Stomach (tissue), 9 donors: ENCODE results near the gene CCDC3. TPM values are rescaled to one million over a fixed set of nuclear protein-coding genes. Genes with fewer than 3 reads are reported as not detected.

Experiments used
- DNase-seq, 2 donors: peaks; one replicate each; pipeline versions ENCODE4 v3.0.0 to v3.0.0-alpha.2; 2013 to 2019
- H3K27ac ChIP-seq, 5 donors: fragments of 200-600 bp in 4 of 5; sonication (generic) in 4 of 5; one replicate each; pipeline ENCODE4 v1.5.1; 2013 to 2019; ENCODE audit warnings: mild to moderate bottlenecking in 1 of 5, moderate library complexity in 1 of 5
- H3K27me3 ChIP-seq, 3 donors: fragments of 200-600 bp; sonication (generic); one replicate each; pipeline ENCODE4 v1.5.1; 2017 to 2019; ENCODE audit warnings: mixed run types in 1 of 3
- H3K36me3 ChIP-seq, 4 donors: fragments of 200-600 bp; sonication (generic); 1 replicate in 3 of 4; 2 replicates in 1 of 4; pipeline ENCODE4 v1.5.1; 2016 to 2019
- H3K4me1 ChIP-seq, 4 donors: fragments of 200-600 bp; sonication (generic); one replicate each; pipeline ENCODE4 v1.5.1; 2016 to 2019
- H3K4me3 ChIP-seq, 4 donors: fragments of 200-600 bp; sonication (generic) in 3 of 4; one replicate each; pipeline ENCODE4 v1.5.1; 2016 to 2019; ENCODE audit warnings: mild to moderate bottlenecking in 1 of 4
- H3K9me3 ChIP-seq, 4 donors: fragments of 200-600 bp; sonication (generic); one replicate each; pipeline ENCODE4 v1.5.1; 2016 to 2019
- EP300 ChIP-seq: sonication (generic); formaldehyde crosslinking; IDR thresholded peaks from one replicate; pipeline ENCODE4 v1.6.1; 2017; ENCODE audit warnings: antibody characterized with exemption
- POLR2A ChIP-seq, 4 donors: fragments of 450-650 bp; IDR thresholded peaks; one replicate each; pipeline ENCODE4 v1.6.1; 2016; ENCODE audit warnings: antibody characterized with exemption in 4 of 4, control low read depth in 2 of 4, mild to moderate bottlenecking in 1 of 4, moderate library complexity in 1 of 4
- POLR2AphosphoS5 ChIP-seq, 3 donors: sonication (generic); formaldehyde crosslinking; IDR thresholded peaks; one replicate each; pipeline ENCODE4 v1.6.1; 2016; ENCODE audit warnings: antibody characterized with exemption in 3 of 3
- WGBS, 5 donors: extraction: QIAGEN DNeasy Blood & Tissue Kit in 3 of 5; methylation state at CpG; one replicate each; pipeline versions ENCODE4 v1.1.5 to v1.1.7; 2013 to 2018; 5-methylcytosine and 5-hydroxymethylcytosine counted together
- intact Hi-C: fragments of 100-400 bp; cut with DNase I; formaldehyde crosslinking; loops from one replicate; pipeline ENCODE4 v1.15.1; 2023; ENCODE audit warnings: low total_unique reads
- polyA plus RNA-seq, 3 donors: library from polyadenylated mRNA; stranded (reverse); fragments of 200-250 nt; gene quantifications; one replicate each; pipeline ENCODE4 v1.2.3, GENCODE V29; 2013
- total RNA-seq, 5 donors: library from RNA; depleted of rRNA; stranded (reverse); fragments of >200 nt; gene quantifications; one replicate each; pipeline versions ENCODE4 v1.1.0 to v1.2.3, GENCODE V29; 2014 to 2016
- TF ChIP-seq, protein P1 (sequence below), 7 experiments: fragments of 450-650 bp in 4 of 7; fragments of 200-600 bp in 3 of 7; sonication (generic) in 3 of 7; IDR thresholded peaks; one replicate each; pipeline ENCODE4 v1.5.1; 2016 to 2019; ENCODE audit warnings: antibody characterized with exemption in 7 of 7, control low read depth in 2 of 7, mild to moderate bottlenecking in 1 of 7
- donor health status: healthy with polysubstance abuse.
- donor health status: Bipolar disorder and iron deficiency.
- donor health status: healthy.

The CCDC3 gene
- total and polyA plus RNA-seq, 8 donors: 1.8 to 11.0 (median 4.8) TPM; not detected in 1

DNA sequence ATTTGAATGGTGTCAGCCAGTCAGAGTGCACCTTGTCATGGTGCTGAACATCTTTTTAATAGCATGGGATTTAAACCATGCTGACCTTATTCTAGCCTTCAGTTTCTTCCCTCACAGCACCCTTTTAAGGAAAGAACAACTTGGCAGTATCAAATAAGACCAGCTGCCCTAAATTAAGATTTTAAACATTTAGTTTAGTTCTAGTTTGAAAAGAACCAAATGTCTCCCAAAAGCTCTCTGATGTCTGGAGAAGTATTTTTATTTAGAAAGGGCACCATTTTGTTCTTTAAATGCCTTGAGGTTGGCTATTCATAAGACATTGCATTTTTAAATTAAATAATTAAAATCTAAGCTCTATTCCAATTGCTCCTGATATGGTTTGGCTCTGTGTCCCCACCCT, 121.1 kb downstream of the CCDC3 start:
- H3K36me3 ChIP-seq: no peaks in the 10 kb centered on the region
- DNase-seq: peak in 1 of 2 donors; percentile 28
- TF ChIP-seq, protein P1, sequence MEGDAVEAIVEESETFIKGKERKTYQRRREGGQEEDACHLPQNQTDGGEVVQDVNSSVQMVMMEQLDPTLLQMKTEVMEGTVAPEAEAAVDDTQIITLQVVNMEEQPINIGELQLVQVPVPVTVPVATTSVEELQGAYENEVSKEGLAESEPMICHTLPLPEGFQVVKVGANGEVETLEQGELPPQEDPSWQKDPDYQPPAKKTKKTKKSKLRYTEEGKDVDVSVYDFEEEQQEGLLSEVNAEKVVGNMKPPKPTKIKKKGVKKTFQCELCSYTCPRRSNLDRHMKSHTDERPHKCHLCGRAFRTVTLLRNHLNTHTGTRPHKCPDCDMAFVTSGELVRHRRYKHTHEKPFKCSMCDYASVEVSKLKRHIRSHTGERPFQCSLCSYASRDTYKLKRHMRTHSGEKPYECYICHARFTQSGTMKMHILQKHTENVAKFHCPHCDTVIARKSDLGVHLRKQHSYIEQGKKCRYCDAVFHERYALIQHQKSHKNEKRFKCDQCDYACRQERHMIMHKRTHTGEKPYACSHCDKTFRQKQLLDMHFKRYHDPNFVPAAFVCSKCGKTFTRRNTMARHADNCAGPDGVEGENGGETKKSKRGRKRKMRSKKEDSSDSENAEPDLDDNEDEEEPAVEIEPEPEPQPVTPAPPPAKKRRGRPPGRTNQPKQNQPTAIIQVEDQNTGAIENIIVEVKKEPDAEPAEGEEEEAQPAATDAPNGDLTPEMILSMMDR (IDR thresholded peaks at IDR 0.05): no peak
- TF ChIP-seq POLR2AphosphoS5 (IDR thresholded peaks at IDR 0.05) (no peak), EP300 (no peak), POLR2A (IDR thresholded peaks at IDR 0.05) (no peak)
- H3K4me1 ChIP-seq: peaks cover 0 to 8% (median 6%) of the 10 kb centered on the region in 4 donors
- H3K4me3 ChIP-seq: no peak overlapping the region
- H3K27me3 ChIP-seq: peaks cover 0 to 7% (median 0%) of the 10 kb centered on the region in 3 donors
- no peaks in the 10 kb centered on the region for H3K9me3 ChIP-seq
- no peak overlapping the region for H3K27ac ChIP-seq
- intact Hi-C loops: no loop called here

DNA sequence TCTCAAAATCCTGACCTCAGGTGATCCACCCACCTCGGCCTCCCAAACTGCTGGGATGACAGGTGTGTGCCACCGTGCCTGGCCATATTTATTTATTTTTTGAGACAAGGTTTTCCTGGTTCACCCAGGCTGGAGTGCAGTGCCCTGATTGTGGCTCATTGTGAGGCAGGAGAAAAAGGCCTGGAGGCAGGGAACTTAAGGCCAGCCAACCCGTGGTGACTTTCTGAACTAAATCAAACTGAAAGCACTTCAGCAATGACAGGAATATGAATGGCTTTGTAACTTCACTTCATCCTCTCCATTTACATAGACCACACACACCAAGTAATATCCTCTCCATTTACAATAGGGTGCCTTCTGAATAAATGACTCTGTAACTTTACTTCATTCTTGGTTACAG, 124.4 kb downstream of the CCDC3 start:
- WGBS, 5 donors: 53 to 67% (median 60%) methylated on average over 3 of the region's 3 CpGs
- H3K4me3 ChIP-seq: no peak overlapping the region
- H3K27ac ChIP-seq: no peak overlapping the region
- DNase-seq: no peak
- no peaks in the 10 kb centered on the region for H3K9me3 ChIP-seq
- no peaks in the 10 kb centered on the region for H3K36me3 ChIP-seq
- intact Hi-C loops: no loop called here
- TF ChIP-seq EP300: no peak
- no peak for TF ChIP-seq POLR2A (IDR thresholded peaks at IDR 0.05)
- TF ChIP-seq, protein P1 (IDR thresholded peaks at IDR 0.05): no peak
- no peak for TF ChIP-seq POLR2AphosphoS5 (IDR thresholded peaks at IDR 0.05)
- peaks cover 0 to 18% (median 13%) of the 10 kb centered on the region in 4 donors for H3K4me1 ChIP-seq
- peaks cover 0 to 13% (median 0%) of the 10 kb centered on the region in 3 donors for H3K27me3 ChIP-seq

DNA sequence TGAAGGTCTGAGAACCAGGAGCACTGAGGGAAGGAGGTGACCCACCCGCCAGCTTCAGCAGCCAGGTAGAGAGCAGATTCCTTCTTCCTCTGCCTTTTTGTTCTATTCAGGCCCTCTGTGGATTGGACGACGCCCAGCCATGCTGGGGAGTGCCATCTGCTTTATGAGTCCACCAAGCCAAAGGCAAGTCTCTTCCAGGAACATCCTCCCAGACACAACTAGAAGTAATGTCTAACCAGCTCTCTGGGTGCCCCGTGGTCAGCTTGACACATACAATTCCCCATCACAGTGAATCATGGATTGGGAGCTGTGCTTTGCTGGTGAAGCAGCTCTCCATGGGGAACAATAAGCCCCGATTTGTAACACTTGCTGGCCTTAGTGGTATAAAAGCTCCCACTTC, 125.2 kb downstream of the CCDC3 start:
- no peaks in the 10 kb centered on the region for H3K36me3 ChIP-seq
- no peak for TF ChIP-seq POLR2A (IDR thresholded peaks at IDR 0.05)
- TF ChIP-seq, protein P1 (IDR thresholded peaks at IDR 0.05): no peak
- no peak for TF ChIP-seq POLR2AphosphoS5 (IDR thresholded peaks at IDR 0.05)
- no peak for TF ChIP-seq EP300
- DNase-seq: no peak
- peaks cover 0 to 18% (median 13%) of the 10 kb centered on the region in 4 donors for H3K4me1 ChIP-seq
- peaks cover 0 to 22% (median 0%) of the 10 kb centered on the region in 3 donors for H3K27me3 ChIP-seq
- WGBS, 5 donors: 81 to 90% (median 89%) methylated on average over 5 of the region's 5 CpGs
- H3K27ac ChIP-seq: peak overlapping the region in 1 of 5 donors; percentile 18
- intact Hi-C loops: no loop called here
- no peak overlapping the region for H3K4me3 ChIP-seq
- H3K9me3 ChIP-seq: no peaks in the 10 kb centered on the region

DNA sequence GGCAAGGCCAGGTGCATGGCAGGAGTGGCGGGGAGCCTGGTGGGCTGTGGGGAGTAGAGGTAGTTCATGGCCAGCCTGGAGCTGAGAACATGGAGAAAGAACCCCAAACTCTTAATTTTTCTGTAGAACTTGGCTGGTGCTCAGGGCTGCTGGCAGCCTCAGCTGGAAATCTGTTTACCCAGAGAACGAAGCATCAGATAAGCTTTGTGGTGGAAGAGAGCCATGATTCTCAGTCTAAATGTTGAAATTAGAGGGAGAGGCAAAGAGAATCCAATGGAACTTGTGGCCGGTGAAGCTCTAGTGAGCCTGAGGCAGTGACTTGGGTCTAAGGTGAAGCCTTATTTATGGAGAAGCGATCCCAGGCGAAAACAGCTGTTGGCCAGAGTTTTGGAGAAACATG, 126.4 kb downstream of the CCDC3 start:
- H3K4me1 ChIP-seq: peaks cover 0 to 18% (median 13%) of the 10 kb centered on the region in 4 donors
- no peak overlapping the region for H3K4me3 ChIP-seq
- intact Hi-C loops: no loop called here
- peak in 1 of 2 donors; percentile 55 for DNase-seq
- peak overlapping the region in 1 of 5 donors; percentile 10 for H3K27ac ChIP-seq
- TF ChIP-seq POLR2A (IDR thresholded peaks at IDR 0.05) (no peak), EP300 (no peak), POLR2AphosphoS5 (IDR thresholded peaks at IDR 0.05) (no peak)
- TF ChIP-seq, protein P1 (IDR thresholded peaks at IDR 0.05): no peak
- no peaks in the 10 kb centered on the region for H3K36me3 ChIP-seq
- H3K27me3 ChIP-seq: peaks cover 0 to 29% (median 0%) of the 10 kb centered on the region in 3 donors
- H3K9me3 ChIP-seq: no peaks in the 10 kb centered on the region
- WGBS, 5 donors: 36 to 60% (median 51%) methylated on average over 5 of the region's 5 CpGs
